GM18502 (cell line): Measurements from ENCODE around the gene CELA2B.

ENCODE experiments used
- ATAC-seq: cut with Tn5 transposase; IDR thresholded peaks from one replicate; pipeline ENCODE4 v1.9.1; 2021; ENCODE audit warnings: mild to moderate bottlenecking; ENCODE audit not compliant: unreplicated experiment, poor library complexity

Gene CELA2B

DNA sequence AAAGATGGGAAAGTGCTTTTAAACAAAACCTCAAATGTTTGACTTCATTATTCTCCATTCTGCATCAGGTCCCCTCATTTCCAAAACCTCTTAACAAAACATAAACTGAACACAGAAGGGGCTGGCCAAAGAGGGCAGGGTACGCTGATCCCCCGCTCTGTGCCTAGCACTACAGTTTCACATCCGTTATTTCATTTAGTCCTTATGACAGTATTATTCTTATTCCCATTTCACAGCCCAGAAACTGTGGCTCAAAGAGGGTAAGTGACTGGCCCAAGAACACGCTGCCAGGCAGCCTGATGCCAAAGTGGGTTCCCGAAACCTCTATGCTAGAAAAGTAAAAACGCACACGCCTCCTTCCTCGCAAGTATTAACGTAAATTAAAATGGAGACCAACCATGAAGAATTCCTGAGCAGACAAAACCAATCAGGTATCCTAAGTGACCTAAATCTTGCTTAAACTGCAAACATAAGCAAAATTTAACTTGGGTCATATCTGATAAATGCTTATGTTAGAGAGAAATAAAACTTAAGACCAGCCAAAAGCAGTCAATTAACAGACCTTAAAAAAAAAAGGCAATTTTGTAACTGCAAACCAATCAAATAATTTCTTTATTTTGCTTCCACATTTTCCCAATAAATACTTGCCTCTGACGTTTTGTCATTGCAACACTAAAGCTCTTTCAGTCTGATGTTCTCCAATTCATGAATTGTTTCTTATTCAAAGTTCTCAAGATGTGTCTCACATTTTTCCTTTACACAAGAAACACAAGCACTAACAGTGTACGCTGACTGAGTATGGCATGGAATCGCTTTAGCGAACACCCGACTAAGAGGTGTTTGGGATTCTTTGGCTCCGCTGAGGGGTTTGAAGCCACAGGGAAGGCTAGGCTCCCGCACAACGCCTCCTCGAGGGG, 47.5 kb downstream of the CELA2B start:
- ATAC-seq = no peak

DNA sequence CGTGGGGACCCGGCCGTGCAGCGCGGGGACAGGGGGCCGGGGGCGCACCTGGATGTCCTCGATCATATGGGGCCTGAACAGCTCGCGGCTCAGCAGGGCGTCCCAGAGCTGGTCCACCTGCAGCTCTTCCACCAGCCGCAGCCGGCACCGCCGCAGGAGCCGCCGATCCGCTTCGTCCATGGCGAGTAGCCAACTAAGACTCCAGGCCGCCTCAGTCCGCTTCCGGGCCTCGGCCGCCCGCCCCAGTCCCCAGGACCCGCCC, 48.0 kb downstream of the CELA2B start, which contains the start of gene CASP9:
TSS of gene CASP9 (minus strand) at position 195 of the 262 bp plus-strand sequence. CDS start at position 180, 15 bp downstream.
- ATAC-seq = no peak

DNA sequence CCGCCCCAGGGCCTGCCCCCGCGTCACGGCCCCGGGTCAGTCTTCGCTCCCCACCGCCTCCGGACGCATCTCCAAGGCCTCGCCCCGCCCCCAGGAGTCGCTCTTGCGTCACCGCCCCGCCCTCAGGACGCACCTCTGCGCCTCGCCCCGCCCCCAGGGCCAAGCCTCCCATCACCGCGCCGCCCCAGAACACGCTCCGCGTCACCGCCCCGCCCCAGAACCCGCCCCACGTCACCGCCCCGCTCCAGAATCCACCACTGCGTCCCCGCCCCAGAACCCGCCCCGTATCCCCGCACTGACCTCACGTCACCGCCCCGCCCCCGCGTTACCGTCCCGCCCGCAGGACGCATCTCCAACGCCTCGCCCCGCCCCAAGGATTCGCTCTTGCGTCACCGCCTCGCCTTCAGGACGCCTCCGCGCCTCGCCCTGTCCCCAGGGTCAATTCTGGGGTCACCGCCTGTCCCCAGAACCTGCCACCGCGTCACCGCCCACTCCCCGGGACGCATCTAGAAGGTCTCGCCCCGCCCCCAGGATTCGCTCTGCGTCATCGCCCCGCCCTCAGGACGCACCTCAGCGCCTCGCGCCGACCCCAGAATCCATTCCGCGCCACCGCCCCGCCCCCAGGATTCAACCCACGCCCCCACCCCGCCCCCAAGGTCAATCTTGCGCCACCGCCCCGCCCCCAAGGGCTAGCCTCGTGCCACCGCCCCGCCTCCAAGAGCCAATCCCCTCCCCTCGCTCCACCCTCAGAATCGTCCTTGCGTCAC, 48.6 kb downstream of the CELA2B start:
- ATAC-seq = peak; percentile 51

DNA sequence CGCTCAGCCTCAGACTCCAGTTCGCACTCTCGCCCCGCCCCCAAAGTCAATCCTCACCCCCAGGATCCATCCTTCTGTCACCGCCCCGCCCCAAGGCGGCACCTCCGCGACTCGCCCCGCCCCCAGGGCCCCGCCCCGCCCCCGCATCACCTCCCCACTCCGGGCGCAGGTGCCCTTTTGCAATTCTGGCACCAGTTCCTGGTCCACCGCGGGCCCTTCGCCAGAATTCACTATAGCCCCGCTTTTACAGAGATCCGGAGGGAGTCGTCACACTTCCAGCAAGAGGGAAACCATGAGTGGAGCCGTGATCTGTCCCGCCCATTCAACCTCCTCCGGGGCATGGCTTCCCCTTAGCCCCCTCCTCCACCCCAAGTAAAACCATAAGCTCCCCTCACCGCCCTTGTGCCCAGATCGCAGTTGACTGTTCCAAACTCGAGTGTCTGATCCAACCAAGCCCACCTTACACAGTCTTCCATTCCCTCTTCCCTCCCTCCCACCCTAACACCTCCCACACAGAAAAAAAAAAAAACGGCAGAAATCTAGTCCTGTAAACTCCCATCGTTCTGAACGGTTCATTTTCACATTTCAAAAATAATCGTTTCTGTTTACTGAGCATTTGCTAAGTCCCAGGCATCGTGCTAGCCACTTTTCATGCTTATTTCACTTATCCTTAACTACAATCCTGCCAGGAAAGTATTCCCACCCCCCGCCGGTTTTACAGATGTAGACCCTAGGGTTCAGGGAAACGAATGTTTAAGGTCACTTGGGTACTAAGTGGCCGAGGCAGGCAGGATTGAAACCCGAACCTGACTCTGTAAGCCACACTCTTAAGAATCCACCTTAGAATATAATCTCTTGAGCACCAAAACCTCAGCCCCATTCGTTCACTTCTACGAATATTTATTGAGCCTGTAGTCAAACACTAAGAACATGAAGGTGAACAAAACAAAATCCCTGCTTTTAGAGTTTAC, 49.4 kb downstream of the CELA2B start:
- no peak for ATAC-seq

DNA sequence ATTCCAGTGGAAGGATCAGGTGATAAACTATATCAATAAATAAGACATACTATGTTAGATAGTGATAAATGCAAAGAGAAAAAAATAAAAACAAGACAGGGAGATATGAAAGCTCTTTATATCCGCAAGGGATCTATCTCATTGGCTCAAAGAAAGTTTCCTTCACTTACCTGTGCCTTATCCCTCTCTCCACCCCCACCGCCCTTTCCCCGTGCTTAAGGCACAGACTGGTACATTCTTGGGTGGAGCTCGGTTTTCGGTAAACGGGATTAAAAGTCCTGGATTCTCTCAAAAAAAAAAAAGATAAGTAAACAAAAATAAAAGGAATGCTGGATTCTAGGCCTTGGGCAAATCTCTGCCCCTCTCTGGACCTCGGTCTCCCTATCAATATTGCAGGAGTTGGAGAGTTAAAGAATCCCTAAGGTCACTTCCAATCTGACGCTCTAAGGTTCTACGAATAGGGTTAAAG, 50.2 kb downstream of the CELA2B start:
- no peak for ATAC-seq

DNA sequence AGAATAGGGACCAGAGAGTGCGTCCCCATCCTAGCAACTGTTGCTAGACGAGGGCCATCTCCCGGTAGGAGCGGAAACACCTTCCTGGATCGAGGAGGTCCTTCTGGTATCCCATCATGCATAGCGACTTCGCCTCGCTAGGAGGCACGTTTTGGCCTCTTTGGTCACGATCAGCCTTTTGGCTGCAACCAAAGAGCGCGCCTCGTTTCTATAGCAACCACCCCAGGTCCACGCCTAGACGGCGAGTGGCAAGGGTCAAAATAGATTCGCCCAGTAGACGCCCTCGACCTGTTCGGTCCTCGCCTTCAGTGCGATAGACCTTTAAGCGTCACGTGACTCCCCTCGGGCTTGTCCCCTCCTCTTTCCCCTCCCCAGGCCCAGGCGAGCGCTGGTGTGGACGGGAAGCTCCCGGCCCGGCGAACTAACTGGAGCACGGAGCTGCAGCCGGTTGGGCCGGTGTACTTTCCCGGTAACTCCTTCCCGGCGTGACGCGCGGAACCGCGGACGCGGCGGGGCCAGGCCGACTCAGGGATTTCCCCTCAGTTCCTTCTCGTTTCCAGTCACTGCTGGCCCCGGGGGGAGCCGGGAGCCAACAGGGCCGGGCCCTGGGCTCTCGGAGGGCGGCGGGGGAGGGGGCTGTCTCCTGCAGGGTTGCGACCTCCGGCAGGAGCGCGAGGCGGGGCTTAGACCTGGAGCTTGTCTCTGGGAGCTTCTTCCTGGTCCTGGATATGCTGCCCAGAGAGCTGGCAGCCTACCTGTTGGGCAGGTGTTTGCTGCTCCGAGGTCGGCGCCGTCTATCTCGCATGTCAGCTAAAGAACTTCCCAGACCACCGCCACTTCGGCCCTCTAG, 50.8 kb downstream of the CELA2B start, which contains the start of gene DNAJC16:
TSS of gene DNAJC16 (plus strand) at position 359 of the 850 bp plus-strand sequence. CDS start 2,258 bp downstream, outside the sequence.
- ATAC-seq = peak; percentile 59

DNA sequence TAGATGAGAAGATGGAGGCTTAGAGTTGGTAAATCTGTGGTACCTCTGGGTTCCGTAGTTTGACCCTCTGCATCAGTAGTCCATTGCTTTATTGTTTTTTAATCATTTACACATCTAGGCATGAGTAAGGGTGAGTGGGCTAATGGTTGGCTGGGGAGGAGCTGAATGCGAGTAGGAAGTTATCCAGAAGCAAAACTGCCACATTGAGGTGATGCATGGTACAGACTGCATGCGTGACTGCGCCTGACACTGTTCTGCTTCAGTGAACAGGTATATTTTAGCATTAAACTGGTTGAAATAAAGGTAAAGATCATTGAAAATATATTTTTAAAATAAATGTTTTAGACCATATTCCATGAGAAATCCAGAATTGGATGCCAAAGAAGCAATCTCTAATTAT, 55.1 kb downstream of the CELA2B start:
- no peak for ATAC-seq

DNA sequence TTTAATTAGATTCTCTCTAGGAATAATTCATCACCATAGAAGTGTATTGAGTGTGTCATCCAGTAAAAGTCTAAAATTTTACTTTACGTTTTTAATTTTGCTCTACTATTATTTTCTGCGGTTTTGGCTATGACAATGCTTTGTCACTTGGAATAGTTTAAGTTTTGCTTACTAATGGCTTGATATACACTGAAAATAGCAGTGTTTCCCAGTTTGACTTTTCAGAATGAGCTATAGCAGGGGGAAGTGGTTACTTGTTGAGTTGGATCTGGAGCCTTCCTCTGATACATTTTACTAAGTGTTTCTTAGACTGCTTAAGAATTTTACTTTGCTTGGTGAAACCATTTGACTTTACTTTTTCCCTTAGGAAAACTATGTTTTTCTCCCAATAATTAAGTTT, 55.8 kb downstream of the CELA2B start:
- no peak for ATAC-seq

DNA sequence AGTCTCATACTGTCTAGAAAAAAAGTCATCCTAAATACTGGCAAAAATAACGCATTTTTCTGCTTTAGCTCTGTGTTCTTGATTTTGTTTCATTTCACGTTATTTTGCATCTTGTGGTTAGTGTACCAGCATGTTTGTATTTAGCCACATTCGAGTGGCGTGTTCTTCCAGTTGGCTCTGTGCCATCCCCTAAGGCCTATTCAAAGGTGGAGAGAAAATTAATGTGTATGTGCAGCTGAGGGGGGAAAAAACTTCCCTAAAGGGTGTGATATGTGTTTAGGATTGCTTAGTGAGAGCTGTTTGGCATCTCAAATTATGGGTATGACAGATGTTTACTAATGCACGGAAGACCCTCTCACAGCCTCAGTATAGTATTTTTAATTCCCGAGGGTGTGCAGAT, 62.9 kb downstream of the CELA2B start:
- no peak for ATAC-seq

DNA sequence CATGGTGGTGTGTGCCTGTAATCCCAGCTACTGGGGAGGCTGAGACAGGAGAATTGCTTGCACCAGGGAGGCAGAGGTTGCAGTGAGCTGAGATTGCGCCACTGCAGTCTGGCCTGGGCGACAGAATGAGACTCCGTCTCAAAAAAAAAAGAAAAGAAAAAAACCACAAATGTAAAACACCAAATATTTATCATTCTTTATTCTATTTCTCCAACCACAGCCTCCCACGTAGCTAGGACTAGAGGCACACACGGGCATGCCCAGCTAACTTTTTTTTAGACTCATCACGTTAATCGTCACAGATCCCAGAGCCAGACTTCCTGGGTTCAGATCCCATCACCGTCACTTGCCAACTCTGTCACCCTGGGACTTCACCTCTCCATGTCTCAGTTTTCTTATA, 64.3 kb downstream of the CELA2B start:
- ATAC-seq = no peak
